Stromal cell of bone marrow (primary cell): Measurements from ENCODE around the gene GRAP.

Source experiments
- DNase-seq: peaks from one replicate; pipeline ENCODE4 v3.0.0-alpha.2; 2012; ENCODE audit warnings: low read depth

GRAP gene

DNA sequence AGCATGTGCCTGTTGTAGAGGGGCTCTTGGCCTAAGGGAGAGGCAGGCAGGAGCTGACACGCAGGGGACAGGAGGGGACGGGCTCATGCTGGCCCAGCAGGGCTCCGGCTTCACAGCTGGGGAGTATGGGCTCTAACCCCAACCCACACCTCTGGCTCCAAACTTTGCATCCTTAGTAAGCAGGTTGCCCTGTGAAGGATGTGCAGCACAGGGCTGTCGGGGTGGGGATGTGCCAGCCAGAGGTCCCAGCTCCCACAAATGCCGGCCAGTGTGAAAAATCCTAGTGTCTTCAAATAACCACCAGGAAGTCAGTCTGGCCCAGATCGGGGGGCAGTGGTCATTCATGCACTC, 28.2 kb downstream of the GRAP start:
- no peak for DNase-seq

DNA sequence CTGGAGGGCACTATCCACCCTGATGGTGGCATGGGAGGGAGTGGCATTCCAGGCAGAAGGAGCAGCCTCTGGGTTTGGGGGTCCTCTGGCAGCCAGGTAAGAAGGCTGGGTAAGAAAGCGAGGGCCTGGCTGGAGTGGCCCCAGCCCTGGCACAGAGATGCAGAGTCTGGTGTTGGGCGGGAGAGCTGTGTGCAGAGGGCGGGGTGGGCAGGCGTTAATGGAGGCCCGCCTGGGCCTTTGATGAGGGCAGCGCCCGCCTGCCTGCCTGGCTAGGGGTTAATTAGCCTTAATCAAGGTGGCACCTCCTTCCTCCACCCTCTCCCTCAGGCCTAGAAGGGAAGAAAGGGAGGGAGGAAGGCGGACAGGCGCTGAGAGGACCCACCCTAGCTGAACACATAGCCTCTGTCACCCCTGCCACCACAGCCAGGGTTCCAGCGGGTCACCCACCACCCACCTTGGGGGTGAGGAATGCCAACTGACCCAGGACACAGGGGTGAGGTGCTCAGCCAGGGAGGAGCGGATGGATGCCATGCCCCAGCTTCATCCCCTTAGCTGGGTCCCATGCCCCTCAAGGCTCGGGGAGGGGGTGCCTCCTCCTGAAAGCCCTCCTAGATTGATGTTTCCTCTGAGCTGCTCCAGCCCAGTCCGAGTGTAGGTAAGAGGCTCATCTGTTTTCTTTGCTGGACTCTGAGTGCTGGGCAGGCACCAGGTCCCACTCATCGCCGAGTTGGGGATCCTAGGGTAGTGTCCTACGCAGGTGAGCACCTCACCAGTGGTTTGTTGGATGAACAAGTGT, 28.8 kb downstream of the GRAP start:
- no peak for DNase-seq

DNA sequence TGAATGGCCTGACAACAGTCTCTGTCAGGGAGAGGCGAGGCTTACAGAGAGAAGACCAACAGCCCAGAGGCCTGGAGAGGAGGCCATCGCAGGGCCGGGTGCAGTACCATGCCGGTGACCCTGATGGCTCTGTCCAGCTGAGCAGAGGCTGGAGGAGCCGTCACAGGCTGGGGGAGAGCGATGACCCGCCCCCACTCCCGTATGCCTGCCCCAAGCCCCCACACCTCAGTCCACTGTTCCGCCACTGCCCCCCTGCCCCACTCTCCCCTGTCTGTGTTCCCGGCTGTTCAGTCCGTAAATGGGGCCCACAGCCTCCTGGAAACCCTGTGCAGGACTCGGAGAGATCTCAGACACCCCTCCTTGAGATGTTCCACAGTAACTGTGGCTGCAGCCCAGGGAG, 29.4 kb downstream of the GRAP start:
- DNase-seq, result no peak

DNA sequence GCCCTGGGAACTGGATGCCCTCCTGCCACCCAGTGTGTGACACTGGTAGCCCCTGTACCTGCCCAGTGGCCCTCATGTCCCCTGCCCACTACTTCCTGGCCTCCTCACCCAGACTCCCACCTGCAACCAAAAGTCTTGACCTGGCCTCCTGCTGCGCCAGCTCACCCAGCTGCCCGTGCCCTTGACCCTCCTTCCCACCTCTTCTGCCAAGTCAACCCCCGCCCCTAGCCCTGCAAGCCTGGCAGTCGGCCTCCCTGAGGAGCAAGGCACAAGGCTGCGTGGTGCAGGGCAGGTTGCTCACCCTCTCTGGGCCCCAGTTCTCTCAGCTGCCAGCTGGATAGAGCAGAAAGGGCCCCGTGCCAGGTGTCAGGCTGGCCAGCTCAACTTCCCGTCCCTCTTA, 29.9 kb downstream of the GRAP start:
- no peak for DNase-seq

DNA sequence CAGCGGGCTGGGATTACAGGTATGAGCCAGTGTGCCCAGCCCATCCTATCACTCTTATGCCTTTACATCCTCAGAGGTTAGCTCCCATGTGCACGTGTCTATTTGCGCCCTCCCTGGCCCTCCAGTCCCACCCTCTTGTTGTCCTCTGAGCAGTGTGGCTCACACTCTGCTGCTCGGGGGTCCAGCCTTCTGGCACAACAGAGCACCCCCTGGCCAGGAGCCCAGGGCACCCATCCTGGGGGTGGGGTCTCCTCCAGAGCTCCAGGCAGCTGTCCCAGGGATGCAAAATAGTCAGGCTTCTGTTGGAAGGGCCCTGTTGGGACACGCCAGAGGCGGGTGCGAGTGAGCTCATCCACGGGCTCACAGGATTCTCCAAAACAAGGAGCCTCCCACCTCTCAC, 30.5 kb downstream of the GRAP start:
- no peak for DNase-seq

DNA sequence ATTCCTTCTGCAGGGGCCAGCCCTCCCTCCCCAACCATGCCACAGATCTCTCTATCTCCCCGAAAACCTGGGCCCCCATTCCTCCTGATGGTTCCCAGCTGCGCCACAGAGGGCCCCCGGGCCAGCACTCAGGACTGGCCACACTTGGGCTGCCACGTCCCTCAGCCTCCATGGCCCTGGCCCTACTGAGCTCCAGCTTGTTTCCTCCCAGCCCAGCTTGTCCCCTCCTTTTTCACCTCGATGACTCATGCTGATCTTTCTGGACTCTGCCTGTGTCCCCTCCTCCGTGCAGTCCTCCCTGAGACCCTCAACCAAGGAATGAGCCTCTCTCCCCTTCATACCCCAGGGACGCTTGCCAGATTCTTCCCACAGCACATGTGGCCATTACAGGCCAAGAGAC, 31.3 kb downstream of the GRAP start:
- DNase-seq, result no peak

DNA sequence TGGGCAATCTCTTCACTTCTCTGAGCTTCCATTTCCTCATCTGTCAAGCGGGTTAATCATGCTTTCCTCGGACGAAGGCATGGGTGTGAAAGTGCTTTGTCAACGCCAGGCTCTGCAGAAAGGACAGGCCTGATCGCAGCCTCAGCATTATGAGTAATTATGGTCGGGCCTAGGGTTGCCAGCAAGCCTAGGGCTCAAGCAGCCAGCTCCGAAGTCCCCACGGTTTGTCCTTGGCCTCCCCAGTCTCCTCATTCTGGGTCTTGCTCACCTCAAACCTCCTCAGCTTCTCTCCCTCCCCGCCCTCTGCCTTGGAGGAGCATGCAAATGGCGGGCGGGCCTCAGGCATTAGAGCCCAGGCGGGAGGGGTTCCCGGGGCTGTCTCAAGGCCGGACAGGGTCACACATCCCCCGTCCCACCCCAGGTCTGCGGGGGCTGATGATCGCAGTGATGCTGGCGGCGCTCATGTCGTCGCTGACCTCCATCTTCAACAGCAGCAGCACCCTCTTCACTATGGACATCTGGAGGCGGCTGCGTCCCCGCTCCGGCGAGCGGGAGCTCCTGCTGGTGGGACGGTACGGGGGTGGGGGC, 32.0 kb downstream of the GRAP start:
- DNase-seq, result no peak

DNA sequence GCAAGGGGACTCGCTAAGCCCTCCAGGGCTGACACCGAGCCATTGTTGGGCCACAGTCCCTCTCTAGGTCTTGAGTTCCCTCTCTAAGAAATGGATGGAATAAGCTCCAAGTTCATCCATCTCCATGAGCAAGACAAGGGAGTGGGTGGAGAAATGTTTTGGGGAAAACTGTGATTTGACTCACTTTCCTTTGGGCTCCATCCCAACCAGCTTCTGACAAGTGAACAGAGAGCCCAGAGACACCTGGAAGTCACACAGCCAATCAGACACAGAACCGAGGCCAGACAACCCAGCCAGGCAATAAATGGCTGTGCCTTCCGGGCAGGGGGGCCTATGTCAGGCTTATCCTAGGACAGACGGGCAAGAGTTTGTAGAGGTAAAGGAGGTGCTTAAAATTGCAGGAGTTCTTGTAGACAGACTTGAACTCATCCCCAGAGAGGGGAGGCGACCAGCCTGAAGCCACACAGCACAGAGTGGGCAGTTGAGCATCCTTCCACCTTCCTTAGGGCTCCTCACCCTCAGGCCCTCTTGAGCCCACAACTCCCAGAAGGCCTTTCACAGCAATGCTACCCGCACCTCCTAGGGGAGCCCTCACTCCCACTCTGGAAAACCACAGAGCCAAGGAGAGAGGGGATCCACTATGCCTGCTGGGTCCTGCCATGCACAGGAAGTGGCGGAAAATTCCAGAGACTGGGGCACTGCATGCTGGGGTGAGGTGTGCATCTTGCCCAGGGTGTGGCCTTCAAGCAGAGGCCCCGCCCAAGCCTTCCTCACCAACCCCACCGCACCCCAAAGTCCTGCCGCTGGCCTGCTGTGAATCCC, 32.7 kb downstream of the GRAP start:
- no peak for DNase-seq

DNA sequence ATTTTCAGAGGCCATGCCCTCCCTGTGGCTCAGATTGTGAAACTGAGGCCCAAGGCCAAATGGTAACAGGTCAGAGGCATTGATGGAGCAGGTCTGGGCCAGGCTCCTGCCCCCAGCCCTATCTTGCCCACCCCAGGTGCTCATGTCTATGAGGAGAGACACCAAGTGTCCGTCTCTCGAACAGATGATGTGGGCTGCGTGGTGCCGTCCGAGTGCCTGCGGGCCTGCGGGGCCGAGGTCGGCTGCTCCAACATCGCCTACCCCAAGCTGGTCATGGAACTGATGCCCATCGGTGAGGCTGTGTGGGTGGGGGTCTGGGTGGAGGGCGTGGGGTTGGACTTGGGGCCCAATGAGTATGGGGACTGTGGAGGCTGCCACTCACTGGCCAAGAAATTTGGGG, 33.5 kb downstream of the GRAP start:
- no peak for DNase-seq

DNA sequence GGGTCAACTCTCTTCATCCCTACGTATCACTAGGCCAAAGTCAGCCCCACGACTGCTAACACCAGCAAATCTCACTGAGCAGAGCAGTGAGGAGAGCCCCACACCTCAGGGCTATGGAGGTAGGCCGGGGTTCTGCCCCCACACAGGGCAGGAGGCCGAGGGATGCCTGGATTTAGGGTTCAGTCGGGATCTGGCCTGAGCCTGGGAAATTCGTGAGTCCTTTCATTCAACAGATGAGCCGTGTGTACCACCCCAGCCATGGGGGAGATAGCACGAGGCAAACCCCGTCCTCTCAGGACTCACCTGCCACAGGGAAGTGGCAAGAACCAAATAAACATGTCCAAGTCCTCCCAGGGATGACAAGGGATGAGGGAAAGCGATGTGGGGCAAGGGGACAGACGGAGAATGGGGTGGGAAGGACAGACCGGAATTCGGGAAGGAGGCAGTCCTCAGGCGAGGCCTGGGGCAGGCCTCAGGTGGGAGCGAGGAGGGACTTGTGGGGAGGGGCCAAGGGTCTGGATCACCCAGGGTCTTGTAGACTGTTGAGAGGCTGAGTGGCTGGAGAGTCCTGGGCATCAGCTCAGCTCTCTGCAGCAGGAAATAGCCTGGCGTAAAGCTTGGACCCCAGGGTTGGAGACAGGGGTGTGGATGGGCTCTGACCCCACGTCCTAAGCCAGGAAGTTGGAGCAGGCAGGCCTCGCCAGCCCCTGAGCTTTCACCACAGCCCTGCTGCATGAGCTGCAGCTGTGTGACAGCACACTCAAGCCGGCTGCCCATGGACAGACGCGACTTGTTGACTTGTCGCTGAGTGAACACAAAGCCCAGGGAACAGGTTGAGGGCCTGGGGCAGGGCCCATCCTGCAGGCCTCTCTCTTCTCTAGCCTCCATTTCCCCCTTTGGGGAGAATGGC, 34.3 kb downstream of the GRAP start:
- no peak for DNase-seq

DNA sequence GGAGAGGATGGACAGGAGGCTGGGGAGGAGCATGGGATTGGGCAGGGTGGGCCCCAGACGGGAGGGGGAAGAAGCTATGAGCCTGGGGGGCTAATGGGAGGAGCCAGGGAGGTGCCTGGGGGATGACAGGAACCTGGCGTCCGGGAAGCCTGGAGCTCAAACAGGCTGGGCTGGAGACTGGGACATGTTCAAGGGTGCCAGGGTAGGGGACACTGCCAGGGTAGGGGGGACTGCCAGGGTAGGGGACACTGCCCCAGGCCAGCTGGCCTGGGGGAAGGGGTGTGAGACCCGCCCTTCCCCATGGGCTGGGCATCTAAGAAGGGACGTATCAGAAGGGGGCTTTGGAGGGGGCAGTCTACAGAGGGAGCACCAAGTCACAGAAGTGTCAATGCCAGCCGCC, 35.2 kb downstream of the GRAP start:
- DNase-seq, result no peak

DNA sequence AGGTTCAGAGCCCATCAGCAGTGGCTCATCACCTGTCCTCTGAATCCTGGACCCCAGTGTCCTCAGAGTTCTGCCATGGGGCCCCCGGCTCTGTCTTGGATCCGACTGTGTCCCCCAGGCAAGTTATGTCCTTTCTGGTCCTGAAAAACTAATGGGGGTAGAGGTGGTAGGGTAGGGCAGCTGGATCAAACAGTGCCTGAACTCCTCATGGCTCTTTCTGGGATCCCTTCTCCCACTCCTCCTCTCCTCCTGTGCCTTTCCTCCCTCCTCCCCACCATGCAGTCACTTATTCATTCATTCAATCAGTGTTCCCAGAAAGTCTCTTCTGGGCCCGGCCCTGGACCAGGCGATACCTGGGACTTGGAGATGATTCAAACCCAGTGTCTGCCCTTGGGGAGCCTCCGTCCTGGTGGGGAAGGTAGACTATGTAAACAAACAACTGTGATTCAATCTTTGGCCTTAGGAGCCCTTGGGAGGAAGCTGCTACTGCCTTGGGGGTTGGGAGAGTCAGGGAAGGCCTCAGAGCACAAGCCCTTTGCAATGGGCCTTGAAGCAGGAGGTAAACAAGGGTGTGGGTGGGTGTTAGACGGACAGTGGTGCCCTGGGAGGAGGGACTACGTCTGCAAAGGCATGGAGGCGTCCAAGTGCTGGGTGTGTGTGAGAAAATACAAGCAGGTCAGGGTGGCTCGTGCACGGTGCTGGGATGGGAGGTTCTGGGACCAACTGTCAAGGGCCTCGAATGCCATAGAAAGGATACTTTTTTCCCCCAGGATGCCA, 35.8 kb downstream of the GRAP start:
- no peak for DNase-seq

DNA sequence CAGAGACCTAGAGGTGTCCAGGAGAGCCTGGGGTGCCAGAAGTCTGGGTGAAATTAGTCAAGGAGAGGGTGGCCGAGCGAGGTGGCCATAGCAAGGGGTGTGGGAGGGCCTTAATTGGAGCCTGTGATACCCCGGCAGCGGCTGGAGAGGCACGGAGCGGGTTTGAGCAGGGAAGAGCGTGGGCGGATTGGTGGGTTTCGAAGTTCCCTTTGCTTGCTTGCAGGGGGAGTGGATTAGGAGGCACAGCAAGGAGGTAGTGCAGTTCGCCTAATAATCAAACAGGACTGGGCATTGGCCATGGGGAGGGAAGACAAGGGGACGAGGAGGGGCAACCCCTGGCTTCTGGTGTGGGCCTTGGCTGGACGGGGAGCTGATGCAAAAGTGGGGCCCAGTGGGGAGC, 36.8 kb downstream of the GRAP start:
- DNase-seq, result no peak

DNA sequence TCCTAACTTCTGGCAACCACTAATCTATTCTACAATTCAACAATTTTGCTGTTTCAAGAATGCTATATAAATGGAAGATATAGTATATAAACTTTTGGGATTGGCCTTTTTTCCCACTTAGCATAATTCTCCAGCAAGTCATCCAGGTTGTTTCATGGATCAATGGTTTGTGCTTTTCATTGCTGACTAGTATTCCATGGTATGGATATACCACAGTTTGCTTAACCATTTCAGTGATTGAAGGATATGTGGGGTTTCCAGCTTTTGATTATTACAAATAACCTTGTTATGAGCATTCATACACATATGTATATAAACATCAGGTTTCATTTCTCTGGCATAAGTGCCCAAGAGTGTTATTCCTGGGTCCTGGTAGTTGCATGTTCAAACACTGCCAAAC, 40.1 kb downstream of the GRAP start:
- DNase-seq, result no peak

DNA sequence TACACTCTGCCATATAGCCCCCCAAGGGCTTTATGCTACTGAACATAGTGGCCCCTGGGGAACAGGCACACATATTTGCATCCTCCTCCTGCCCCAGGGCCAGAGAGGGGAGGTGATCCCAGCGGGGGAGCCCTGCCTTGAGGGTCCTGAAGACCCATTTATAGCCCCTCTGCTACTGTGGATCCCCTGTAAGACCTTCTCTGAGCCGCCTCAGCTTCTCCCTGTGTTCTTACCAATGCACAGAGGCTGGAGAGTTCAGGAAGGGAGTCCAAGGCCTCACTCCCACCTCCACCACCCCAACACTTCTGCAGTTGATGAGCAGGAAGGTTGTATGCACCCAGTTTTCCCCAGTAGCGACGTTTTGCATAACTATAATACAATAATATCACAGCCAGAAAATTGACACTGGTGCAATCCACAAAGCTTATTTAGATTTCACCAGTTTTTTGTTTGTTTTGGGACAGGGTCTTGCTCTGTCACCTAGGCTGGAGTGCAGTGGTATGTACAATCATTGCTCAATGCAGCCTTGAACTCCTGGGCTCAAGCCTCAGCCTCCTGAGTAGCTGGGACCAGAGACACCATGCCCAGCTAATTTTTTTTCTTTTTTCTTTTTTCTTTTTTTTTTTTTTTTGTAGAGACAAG, 40.8 kb downstream of the GRAP start:
- DNase-seq, result no peak

DNA sequence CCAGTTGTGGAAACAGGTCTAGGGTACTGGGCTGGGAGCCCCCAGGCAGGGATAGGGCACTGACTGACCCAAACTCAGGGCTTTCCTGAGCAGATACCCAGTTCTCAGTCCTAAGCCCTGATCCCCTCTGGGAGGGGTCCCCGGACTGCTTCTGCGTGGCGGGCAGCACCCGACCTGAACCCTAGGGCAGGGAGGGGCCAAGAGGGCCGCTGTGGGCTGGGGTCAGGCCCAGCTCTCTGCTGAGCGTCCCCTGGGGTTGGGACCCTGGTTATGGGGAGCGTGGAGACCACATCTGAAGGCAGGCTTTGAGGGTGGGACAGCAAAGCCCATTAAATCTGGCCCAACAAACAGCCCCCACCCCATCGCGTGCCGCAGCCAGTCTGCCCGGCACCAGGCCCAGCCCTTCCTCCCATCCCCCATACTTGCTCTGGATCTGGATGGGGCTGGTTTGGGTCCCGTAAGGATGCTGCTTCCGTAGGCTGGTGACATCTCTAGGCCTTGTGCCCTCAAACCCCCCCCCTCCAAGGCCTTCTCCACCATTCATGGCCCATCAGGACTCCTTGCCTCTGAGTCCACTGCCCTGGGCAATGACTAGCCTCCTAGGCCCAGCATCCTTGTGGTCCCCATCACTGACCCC, 41.5 kb downstream of the GRAP start:
- no peak for DNase-seq

DNA sequence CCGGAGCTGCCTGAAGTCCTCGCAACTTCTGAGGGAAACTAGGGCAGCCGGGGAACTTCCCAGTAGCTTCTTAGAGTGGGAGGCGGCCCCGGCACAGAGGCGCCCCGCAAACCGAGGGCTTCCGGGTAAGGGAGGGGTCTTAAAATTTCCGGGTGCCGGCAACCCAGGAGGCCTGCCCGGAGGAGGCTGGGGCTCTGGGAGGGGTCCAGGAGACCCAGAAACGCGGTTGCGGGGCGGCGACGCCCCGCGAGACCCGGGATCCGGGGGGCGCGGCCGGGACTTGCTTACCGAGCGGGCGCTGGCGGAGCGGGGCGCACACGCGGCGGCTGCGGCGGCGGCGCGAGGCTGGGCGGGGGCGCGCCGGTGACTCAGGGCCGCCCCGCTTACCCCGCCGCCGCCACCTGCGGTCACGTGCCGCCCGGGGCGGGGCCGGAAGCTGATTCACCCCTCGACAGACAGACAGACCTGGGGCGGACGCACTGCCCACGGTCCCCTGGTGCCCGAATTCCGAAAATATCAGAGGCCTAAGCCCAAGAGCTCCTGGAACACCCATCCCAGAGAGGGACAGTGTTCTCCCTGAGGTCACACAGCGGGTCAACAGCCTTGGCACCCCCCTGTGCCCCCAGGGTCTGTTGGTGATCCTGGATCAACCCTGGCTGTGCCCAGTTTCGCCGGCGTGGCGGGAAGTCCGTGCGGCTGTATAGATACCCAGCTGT, 42.2 kb downstream of the GRAP start, which contains the start of gene FAM83G:
Gene FAM83G (minus strand): TSS at position 344 of the 716 bp plus-strand sequence. CDS start 723 bp downstream, outside the sequence.
- DNase-seq, result no peak

DNA sequence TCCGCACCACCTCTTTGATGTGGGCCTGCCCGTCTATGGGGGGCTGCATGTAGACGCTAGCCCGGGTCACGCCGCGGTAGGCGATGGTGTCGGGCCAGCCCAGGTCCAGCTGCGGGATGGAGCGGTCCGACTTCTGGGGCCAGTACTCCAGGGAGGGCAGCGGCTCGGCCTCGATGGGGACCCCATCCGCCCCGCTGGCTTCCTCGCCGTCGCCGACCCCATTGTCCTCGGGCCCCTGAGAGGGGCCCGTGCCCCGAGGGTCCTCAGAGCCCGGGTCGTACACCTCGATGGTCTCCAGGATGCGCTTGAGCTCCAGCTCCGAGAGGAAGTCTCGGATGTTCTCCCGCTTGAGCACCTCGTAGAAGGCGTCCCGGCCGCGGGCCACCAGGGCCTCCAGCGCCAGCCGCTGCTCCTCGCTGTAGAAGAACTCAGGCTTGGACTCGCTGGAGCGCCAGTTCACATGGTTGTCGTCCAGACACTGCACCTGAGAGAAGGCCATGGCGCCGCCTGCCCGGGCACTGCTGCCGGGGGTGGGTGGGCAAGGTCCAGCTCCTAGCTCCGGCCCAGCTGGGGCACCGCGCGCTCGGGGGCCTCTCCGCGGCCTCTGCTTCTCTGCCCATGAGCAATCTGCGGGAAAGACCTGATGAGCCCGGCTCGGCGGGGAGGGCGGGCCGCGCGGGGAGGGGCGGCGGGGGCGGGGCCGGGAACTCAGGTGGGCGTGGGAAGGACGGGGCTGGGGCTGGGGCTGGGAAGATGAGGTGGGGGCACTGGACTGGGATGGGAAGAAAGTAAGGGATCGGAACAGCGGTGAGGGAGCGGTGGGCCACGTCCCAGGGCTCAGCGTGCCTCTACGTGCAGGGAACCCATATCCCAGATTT, 43.0 kb downstream of the GRAP start:
- DNase-seq, result no peak
